HG03342 (cell line): ENCODE measurements around the gene CIC.
"Not testable (repeated sequence)": the region's sequence is repeated elsewhere in the genome, so short reads cannot be mapped to it uniquely, and the experiment has no call there.

ENCODE experiments used
- ATAC-seq: cut with Tn5 transposase; IDR thresholded peaks from one replicate; pipeline ENCODE4 v1.9.1; 2021; ENCODE audit warnings: mild to moderate bottlenecking, moderate library complexity; ENCODE audit not compliant: unreplicated experiment

CIC gene

DNA sequence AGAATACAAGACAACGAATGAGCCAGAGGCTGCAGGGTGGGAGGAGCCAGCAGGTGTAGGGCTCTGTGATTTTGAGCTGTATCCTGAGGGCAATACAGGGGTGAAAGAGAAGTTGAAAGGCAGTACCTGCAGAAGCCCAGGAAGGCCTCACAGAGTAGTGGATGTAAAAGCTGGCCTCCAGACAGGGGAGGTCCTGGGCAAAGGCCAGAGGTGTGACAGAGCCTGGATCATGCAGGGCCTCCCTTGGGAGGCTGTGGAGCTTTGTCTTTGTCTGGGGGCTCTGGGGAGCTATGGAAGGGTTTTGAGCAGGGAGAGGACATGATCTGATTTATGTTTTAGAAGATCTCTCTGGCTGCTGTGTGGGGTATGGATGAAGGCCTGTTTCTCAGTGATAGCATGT lies 59.1 kb downstream of the CIC start:
- no peak for ATAC-seq

DNA sequence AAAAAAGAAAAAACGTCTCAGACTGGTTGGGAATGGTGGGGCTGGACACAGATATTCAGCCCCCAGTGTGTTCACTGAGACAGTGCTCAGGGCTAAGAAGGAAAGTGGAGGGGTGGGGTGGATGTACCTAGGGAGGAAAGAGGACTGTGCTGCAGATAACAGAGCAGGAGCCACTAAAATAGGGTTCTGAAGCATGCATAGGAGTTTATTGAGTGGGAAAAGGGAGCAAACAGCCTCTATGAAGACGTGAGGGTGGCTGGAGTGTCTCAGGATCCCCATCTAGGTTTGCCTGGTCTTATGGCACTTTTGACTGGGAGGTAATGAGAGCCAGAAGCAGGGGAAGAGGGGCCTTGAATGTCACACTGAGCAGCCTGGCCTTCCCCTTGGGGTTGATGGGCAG lies 59.8 kb downstream of the CIC start:
- ATAC-seq, result no peak

DNA sequence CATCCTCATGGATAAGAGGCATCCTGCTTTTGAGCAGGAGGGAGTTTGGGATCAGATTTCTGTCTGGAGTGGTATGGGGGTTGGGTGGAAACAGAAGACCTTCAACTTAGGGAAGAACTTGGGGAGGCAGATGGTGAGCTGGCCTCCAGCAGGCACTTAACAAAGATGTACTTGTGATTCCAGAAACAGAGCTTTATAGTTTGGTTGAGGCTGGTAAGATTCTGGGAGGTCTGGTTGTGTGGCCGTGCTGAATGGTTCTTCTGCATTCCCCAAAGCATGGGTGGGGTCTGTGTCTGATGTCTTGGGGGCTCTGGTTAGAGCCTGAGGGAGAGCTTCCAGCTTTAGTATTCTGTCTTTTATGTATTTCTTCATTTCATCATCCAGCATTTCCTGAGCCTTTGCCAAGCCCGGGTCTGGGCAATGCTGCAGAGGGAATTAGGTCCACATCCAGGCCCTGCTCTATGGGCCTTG lies 61.2 kb downstream of the CIC start:
- ATAC-seq, result no peak

DNA sequence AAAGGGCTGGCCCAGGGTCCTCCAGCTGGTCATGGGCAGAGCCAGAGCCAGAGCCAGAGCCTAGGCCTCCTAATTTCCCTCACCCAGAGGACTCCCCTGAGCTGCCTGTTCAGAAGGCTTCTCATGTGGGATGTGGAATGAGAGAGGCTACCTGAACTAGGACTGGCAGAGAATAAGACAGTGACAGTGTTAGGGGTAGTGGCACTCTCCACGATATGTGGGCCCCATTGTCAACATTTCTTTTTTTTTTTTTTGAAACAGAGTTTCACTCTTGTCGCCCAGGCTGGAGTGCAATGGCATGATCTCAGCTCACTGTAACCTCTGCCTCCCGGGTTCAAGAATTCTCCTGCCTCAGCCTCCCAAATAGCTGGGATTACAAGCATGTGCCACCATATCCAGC lies 62.3 kb downstream of the CIC start:
- ATAC-seq, result not testable (repeated sequence)

DNA sequence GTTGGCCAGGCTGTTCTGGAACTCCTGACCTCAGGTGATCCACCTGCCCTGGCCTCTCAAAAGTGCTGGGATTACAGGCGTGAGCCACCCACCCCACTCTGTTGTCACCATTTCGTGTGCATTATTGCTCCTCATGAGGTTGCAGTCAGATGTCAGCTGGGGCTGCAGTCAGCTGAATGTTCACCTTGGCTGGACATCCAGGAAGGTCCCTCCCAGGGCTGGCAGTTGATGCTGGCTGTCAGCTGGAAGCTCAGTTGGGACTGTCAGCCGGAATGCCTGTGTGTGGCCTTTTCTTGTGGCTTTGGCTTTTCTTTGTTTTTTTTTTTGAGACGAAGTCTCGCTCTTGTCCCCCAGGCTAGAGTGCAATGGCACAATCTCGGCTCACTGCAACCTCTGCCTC lies 63.0 kb downstream of the CIC start:
- no peak for ATAC-seq

DNA sequence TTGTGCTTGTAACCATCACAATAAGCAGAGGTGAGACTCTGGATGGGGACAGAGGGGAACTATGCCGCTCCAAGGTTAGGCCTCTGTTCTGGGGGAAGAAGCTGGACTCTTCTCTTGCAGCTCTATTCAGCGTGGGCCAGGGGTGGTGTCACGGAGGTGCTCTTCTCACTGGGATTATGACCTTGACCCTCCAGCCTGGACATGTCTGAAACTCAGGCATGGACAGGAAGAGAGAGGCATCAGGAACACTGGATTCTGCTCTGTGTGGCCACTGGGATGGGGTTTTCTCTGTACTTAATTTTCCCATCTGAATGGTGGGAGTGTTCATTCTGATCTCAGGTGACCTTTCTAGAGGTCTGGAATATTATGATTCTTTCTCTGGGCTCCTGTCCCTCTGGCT lies 64.0 kb downstream of the CIC start:
- no peak for ATAC-seq

DNA sequence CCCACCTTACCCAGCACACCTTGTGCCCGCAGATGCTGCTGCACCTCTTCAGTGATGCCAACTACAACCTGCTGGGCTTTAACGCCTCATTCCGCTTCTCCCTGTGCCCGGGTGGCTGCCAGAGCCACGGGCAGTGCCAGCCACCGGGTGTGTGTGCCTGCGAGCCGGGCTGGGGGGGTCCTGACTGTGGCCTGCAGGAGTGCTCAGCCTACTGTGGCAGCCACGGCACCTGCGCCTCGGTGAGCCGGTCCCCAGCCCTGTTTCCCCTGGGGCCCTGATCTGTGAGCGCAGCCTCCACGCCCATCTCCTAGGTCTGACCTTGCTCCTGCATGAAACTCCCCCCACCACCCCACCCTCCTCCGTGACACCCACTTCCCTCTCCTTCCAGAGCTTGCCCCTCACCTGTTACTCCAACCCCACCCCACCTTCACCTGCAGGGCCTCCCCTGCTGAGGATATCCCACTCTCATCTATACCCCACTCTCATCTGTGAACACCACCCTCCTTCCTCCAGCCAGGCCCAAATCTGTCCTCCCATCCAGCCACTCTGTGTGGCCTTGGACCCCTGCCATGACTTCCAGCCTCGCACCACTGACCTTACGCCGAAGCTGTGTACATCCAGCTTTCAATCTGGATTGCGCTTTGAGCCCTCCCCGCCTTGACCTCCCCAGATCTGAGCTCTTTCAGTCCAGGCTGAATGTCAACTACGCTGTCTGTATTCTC lies 65.1 kb downstream of the CIC start:
- no peak for ATAC-seq

DNA sequence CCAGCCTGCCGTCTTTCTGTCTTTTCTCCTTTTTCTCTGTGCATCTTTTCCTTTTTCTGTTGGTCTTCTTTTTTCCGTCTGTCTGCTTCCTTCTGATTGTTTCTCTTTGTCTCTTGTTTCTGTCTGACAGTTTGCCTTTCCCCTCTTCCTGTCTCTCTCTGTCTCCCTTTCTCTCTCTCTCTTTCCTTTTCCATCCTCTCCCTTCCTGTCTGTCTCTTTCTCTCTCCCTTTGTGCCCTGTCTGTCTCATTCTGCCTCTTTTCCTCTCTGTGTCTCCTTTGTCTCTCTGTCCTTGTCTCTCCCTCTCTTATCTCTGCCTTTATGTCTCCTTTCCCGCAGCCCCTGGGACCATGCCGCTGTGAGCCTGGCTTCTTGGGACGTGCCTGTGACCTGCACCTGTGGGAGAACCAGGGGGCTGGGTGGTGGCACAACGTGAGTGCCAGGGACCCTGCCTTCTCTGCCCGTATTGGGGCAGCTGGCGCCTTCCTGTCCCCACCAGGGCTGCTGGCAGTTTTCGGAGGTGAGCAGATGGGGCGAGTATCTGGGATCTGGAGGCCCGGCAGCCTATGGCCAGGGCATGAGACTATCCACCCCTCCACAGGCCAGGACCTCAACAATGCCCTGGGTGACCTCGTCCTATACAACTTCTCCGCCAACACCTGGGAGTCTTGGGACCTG lies 65.8 kb downstream of the CIC start:
- ATAC-seq, result no peak

DNA sequence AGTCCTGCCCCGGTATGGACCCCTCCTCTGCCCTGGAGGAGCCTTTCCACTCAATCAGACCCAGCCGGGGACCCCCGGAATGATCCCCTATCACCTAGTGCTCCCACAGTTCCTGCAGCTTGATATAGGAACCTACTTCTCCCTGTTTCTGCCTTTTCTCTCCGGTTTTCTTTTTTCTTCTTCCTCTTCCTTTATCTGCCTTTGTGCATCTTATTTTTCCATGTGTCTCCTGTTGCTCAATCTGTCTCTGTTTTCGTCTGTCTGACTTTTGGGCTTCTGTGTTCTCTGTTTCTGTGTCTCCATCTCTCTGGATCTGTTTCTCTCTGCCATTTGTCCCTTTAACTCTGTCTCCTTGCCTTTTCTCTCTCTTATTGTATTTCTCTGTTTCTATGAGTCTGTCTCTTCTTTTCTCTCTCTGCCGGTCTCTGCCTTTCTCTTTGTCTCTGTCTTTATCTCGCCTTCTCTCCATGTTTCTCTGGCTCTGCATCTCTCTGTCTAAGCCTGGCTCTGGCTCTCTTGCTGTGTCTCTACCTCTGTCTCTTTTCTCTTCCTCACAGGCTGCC lies 66.4 kb downstream of the CIC start:
- no peak for ATAC-seq

DNA sequence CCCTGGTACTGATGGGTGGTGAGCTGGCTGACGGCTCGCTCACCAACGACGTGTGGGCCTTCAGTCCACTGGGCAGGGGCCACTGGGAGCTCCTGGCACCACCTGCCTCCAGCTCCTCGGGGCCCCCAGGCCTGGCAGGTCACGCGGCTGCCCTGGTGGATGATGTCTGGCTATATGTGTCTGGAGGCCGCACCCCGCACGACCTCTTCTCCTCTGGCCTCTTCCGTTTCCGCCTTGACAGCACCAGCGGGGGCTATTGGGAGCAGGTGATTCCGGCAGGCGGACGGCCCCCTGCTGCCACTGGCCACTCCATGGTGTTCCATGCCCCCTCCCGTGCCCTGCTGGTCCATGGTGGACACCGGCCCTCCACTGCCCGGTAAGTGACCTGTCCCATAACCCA lies 66.9 kb downstream of the CIC start:
- ATAC-seq, result no peak

DNA sequence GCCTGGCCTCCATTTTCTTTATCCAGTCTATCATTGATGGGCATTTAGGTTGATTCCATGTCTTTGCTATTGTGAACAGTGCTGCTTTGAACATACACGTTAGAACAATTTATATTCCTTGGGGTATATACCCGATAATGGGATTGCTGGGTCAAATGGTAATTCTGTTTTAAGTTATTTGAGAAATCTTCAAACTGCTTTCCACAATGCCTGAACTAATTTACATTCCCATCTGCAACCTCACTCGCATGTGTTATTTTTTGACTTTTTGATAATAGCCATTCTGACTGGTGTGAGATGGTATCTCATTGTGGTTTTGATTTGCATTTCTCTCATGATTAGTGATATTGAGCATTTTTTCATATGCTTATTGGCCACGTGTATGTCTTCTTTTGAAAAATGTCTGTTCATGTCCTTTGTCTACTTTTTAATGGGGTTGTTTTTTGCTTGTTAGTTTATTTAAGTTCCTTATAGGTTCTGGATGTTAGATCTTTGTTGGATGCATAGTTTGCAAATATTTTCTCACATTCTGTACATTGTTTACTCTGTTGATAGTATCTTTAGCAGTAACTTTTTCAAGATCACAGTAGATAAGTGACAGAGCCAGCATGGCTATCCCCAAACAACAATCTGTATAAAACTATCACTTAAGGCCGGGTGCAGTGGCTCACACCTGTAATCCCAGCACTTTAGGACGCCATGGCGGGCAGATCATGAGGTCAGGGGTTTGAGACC lies 70.2 kb downstream of the CIC start:
- ATAC-seq, result not testable (repeated sequence)

DNA sequence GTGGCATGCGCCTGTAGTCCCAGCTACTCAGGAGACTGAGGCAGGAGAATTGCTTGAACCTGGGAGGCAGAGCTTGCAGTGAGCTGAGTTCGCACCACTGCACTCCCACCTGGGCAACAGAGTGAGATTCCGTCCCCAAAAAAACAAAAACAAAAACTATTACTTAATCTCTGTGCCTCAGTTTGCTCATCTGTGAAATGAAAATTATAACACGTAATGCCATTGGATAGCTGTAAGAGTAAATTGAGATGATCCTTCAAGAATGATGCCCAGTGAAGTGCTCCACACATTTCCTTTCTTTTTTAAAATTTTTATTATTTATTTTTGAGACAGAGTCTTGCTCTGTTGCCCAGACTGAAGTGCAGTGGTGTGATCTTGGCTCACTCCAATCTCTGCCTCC lies 70.9 kb downstream of the CIC start:
- ATAC-seq, result not testable (repeated sequence)

DNA sequence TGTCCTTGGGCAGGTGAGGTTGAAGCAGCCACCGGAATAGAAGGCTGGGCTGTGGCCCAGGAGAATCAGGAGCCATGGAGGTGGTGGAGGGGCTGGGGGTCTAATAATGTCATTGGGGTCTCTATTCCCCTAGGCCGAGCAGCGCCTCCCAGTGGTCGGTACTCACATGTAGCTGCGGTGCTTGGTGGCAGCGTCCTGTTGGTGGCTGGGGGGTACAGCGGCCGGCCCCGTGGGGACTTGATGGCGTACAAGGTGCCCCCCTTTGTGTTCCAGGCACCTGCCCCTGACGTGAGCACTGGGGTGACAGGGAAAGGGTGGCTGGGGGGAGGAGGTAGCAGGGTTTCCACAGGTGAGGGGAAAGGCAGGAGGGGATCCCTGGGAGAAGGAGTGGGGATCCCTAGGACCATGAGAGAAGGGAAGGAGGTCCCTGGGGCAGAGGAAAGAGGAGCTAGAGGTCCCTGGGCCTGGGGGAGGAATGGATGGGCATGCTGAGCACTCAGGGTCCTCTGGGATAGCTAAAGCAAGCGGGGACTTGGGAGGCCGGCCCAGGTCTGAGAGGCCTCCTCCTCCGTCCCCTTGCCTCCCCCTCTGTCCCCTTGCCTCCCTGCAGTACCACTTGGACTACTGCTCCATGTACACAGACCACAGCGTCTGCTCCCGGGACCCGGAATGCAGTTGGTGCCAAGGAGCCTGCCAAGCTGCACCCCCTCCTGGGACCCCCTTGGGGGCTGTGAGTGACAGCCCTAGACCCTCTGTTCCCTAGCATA lies 74.5 kb downstream of the CIC start:
- ATAC-seq, result no peak

DNA sequence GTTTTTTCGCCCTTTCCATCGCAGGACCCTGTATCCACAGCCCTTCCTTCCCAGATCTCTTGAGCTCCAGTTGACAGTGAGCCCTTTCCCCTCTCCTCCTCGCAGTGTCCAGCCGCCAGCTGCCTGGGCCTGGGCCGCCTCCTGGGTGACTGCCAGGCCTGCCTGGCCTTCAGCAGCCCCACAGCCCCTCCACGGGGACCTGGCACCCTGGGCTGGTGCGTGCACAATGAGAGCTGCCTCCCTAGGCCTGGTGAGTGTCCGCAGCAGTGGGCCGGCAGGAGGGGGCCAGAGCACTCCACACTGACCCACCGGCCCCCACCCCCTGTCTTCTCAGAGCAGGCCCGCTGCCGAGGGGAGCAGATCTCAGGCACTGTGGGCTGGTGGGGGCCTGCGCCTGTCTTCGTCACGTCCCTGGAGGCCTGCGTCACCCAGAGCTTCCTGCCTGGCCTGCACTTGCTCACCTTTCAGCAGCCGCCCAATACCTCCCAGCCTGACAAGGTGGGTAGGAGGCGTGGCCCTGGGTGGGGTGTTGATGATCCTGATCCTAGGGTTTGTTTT lies 75.4 kb downstream of the CIC start:
- no peak for ATAC-seq
